AG09319 (cell line): Measurements from ENCODE around the gene FGFBP2.
A peak's percentile ranks its signal among the peaks of the same experiment; 100 is the strongest.

Experiments
- DNase-seq: peaks from one replicate; pipeline ENCODE4 v3.0.0-alpha.2; 2010; ENCODE audit warnings: low read depth; ENCODE audit errors: extremely low read depth
- TF ChIP-seq, protein P1 (sequence below): IDR thresholded peaks from 2 replicates; pipeline ENCODE4 v1.5.1; 2011; ENCODE audit warnings: low read depth, mild to moderate bottlenecking, inconsistent platforms, low read length, moderate library complexity

FGFBP2 gene, protein sequence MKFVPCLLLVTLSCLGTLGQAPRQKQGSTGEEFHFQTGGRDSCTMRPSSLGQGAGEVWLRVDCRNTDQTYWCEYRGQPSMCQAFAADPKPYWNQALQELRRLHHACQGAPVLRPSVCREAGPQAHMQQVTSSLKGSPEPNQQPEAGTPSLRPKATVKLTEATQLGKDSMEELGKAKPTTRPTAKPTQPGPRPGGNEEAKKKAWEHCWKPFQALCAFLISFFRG

DNA sequence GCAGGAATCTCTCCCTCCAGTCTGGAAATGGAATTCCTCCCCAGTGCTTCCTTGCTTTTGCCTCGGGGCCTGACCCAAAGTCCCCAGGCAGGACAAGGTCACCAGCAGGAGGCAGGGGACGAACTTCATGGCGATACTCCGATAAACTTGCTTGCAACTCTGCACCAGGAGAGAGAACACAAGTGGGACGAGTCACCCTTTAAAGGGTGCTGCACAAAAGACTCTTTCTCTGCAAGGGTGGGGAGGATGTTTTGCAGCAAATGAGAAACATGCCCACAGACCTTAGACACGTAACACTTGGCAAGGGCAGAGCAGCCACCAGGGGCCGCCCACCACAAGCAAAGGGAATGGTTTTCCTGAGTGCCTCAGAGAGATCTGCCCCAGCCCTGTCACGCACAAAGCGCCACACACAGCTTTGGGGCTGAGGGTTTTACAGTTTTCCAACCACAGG is at the start of gene FGFBP2:
Gene FGFBP2, minus strand, starts transcription at position 175 of the 451 bp plus-strand sequence. Its CDS starts 46 bp downstream, at position 129.
- TF ChIP-seq, protein P1, sequence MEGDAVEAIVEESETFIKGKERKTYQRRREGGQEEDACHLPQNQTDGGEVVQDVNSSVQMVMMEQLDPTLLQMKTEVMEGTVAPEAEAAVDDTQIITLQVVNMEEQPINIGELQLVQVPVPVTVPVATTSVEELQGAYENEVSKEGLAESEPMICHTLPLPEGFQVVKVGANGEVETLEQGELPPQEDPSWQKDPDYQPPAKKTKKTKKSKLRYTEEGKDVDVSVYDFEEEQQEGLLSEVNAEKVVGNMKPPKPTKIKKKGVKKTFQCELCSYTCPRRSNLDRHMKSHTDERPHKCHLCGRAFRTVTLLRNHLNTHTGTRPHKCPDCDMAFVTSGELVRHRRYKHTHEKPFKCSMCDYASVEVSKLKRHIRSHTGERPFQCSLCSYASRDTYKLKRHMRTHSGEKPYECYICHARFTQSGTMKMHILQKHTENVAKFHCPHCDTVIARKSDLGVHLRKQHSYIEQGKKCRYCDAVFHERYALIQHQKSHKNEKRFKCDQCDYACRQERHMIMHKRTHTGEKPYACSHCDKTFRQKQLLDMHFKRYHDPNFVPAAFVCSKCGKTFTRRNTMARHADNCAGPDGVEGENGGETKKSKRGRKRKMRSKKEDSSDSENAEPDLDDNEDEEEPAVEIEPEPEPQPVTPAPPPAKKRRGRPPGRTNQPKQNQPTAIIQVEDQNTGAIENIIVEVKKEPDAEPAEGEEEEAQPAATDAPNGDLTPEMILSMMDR: peak; percentile 64
- DNase-seq: peak; percentile 3

GRCh38 chr4:16011173-16011572 is 48.2 kb upstream of the FGFBP2 start:
- no peak for DNase-seq
- TF ChIP-seq, protein P1: no peak

DNA sequence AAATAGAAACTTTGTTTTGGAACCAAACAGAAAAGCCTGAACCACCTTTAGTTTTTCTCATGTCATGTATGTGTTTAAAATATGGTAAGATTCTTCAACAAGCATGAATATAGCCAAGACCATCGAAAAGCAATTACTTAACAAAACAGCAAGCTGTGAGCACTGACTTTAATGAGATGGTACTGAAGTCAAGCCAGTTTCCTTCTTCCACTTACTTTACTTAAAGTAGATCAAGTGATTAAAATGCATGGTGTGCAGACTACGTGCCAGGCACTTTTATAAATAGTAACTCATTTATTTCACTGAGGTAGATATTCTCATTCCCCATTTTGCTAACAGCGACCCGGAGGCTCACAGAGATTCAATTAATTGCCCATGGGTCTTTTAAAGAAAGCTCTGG is 46.2 kb upstream of the FGFBP2 start:
- TF ChIP-seq, protein P1: no peak
- no peak for DNase-seq

DNA sequence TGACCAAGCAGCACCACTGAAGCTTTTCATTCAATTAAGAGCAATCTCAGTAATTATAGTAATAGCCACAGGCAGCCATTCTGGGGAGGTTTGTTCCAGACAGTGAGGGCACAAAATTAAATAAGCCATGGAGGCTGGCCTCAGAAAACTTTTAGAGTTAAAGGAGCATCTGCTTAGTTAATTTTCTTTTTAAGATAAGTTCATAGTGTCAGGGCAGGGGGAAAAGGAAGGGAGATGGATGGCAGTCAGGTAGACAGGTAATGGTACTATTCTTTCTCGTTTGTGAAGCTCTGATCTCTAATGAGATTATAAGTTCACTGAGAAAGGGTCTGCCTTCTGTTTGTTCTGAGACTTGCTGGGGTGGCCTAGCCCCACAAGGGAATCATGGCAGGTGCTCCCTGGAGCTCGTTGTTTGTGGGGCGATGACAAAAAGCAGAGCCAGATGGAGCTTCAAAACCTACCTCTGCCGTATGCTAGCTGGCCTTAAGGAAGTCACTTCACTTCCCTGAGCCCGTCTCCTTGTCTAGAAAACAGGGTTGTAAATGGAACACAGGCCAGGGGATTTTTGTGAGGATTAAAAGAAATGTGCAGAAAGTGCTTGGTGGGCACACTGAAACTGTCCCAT is 44.6 kb upstream of the FGFBP2 start:
- TF ChIP-seq, protein P1: no peak
- DNase-seq: no peak

DNA sequence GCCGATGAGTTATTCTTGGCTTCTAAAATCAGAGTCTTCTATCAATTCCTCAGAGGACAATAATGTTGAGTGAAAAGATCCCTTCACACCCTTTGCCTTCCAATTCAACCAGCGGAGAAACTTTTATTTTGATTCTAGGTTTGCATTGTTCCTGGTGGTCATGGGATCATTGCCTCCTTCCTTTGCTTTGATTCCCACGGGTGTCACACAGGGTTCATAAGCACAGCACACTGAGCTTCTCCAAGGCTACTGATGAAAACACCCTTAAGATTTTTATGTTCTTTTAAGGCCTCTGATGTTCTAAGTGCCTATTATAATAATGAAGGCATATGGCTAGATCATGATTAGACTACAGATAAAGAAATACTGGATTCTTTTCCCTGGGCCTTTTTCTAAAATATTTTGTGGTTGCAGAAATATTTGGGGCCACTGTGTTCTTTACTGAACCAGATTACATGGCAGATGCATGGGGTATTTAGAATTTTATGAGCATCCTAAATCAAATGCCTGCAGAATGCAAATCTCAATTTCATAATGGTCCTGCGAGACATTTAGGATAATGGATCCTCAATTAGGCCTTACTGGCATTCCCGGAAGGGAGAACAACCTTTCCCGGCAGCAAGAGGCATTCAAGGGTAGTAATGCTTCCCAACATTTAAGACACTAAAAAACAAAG is 43.9 kb upstream of the FGFBP2 start:
- DNase-seq: no peak
- TF ChIP-seq, protein P1: no peak

DNA sequence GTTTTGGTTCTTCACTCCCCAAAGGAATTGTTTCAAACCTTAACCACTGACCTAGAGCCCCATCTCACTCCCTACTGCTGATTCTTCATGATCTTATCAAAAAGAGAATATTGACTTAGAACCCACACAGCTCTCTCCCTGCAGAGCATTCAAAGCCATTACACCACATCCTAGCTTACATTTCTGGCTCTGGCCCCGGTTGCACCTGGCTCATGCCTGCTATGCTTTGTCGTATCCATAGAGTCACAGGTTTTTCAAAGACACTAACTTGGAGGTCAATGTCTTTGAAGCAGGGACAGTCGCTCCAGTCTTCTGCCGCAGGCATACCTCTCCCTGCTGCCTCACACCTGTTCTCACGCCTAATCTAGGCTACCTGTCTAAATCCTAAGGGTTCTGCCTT is 42.7 kb upstream of the FGFBP2 start:
- TF ChIP-seq, protein P1: no peak
- no peak for DNase-seq

GRCh38 chr4:16001484-16001858 is 38.5 kb upstream of the FGFBP2 start:
- TF ChIP-seq, protein P1: peak; percentile 87
- DNase-seq: peak; percentile 31
